NCI-H1092 treated with DMSO at 0.1 percent for 48 hours (cell line): ENCODE data around the gene B3GALT5.
A peak's percentile ranks its signal among the peaks of the same experiment; 100 is the strongest.

Experiments used
- DNase-seq: peaks from one replicate; lab custom pipeline; 2025; lab: John Stamatoyannopoulos, UW

Gene B3GALT5

GRCh38 chr21:39645331-39645730 lies 32.6 kb downstream of the B3GALT5 start:
- DNase-seq, result no peak

- no peak for DNase-seq
Measured at GRCh38 chr21:39647476-39647875, 34.7 kb downstream of the B3GALT5 start.

- no peak for DNase-seq
Measured at GRCh38 chr21:39648879-39649278, 36.1 kb downstream of the B3GALT5 start.

DNA sequence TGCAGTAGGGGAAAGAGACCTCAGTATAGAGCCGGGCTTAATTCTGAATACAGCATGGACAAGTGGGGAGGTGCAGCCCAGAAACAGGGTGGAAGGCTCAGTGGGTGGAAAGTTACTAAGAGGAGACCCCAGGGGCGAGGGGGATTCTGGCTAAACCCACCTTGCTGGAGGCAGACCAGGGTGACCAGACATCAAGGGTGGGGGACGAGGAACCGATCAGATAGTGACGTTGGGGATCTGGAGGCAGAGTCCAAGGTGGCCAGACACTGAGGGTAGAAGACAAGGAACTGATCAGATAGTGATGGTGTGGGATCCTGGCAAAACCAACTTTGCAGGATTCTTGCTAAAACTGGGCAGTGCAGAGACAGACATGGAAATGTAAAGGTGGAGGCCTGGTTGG lies 36.8 kb downstream of the B3GALT5 start:
- no peak for DNase-seq

DNA sequence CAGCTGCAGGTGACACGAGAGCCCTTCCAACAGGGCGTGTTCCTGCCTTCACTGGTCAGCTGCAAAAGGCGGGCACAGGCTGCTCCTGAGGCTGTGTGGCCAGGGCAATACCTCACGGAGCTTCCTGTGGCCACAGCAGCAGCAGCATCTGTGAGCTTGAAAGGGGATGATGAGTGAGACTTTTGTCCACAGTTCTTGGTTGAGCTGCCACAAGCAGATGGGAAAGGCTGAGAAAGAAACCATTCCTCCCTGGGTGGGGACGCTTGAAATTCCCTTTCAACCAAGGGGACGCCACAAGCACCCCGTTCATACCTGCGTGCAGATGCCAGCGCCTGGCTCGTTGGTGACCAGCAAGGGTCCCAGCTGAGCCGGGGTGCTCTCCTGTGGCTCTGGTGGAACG lies 37.6 kb downstream of the B3GALT5 start:
- no peak for DNase-seq

DNA sequence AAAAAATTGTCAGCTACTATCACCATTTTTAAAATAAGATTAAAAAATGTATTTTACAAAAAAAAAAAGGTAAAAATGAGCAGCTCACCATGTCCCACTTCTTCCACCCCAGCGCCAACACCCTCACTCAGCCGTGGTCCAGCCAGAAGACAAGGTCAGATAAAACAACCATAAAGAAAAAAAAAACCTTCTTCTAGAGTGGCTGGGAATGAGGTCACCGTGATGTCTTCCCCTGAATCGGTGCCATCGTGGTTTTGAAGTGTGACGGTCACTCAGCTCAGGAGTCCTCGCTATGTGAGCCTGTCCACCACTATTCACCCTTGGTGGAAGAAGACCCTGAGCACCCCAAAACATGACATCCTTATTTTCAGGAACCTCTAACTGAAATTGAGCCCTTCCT lies 38.1 kb downstream of the B3GALT5 start:
- DNase-seq, result no peak

DNA sequence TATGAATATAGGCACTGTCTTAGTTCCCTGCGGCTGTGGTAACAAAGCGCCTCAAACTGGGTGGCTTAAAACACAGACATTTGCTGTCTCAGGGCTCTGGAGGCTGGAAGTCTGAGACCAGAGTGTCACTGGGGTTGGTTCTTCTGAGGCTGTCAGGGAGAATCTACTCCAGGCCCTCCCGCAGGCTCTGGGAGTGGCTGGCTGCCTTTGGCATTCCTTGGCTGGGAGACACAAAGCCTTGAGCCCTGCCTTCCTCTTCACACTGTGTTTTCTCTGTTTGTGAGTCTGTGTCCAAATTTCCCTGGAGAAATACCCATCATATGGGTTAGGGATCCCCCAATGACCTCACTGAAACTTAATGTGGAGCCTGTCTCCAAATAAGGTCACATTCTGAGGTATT lies 38.5 kb downstream of the B3GALT5 start:
- DNase-seq, result no peak

- DNase-seq, result no peak
Measured at GRCh38 chr21:39654951-39655350, 42.2 kb downstream of the B3GALT5 start.

DNA sequence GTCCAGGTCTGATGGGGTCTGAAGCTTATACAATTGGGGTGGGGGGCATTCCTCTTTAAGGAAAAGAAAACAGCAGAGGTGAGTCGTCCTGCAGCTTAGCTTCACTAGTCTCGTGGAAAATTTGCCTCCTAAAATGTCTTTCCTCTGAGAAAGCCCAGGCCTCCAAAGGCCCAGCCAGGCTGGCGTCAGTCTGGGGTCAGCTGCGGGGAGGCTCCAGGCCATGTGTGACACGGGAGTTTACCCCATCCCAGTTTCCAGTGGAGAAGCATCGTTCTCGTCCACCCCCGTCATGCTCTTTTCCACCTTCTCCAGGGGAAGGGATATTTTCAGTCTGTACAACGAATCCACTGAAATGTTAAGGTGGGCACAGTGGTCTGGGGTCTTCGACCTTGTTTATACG lies 42.8 kb downstream of the B3GALT5 start:
- DNase-seq, result no peak

DNA sequence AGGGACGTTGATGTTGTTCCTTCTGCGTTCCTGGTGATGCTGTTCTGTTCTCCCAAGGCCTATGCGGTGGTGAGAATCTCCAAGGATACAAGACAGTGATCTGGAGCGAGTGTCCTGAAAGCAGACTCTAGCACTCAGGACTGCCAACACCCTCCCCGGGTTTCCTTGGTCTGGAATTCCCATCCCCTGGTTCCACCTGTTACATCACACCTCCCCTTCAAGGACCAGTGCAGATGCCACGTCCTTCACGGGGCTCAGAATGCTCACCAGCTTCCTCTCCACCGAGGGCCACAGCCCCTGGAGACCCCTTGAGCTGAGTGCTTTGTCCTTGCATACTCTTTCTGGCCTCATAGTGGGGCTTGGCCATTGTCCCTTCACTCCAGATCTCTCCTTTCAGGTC lies 43.5 kb downstream of the B3GALT5 start:
- no peak for DNase-seq

GRCh38 chr21:39657091-39657689 lies 44.5 kb downstream of the B3GALT5 start:
- no peak for DNase-seq

GRCh38 chr21:39658066-39658465 lies 45.3 kb downstream of the B3GALT5 start:
- DNase-seq, result no peak

DNA sequence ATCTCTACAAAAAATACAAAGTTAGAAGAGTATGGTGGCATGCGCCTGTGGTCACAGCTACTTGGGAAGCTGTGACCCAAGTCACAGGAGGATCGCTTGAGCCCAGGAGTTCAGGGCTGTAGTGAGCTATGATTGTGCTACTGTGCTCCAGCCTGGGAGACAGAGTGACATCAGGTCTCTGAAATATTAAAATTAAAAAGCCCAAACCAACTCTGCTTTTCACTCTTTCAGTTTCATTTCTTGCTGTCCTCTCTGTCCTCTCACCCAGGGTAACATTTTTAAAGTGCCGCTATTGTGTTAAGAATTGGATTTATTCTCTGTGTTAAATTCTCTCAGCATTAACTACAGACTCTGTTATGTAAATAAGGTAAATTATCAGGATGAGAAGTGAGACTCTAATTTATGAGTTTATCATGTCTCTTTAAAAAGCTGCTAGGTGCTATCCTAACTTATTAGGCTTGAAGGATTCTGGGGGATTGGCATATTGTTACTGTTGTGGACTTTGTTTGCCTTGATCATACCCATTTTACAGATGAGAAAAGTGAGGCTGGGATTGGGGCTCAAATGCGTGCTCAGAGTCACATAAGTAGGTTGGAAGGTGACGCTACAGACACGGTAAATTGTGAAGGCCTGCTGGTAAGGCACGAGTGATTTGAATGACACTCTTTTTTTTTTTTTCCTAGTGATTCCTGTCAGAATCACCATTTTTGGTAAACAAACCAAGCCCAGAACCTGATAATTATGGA lies 46.5 kb downstream of the B3GALT5 start:
- DNase-seq, result no peak

DNA sequence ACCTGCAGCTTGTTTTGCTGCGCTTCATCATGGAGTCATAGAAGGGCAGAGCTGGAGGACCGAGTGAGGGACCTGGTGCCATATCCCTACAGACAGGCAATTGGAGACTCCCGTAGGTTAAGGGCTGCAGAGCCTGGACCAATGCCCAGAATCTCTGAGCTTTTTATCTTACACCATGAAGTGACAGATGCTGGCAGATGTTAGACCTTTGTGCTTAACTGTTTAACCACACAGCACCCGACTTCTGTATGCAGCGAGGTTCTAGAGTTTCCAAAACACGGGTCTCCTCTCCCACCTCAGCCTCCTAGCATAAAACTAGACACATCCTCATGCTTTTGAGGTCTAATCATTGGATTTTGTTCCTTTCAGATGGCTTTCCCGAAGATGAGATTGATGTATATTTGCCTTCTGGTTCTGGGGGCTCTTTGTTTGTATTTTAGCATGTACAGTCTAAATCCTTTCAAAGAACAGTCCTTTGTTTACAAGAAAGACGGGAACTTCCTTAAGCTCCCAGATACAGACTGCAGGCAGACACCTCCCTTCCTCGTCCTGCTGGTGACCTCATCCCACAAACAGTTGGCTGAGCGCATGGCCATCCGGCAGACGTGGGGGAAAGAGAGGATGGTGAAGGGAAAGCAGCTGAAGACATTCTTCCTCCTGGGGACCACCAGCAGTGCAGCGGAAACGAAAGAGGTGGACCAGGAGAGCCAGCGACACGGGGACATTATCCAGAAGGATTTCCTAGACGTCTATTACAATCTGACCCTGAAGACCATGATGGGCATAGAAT lies 47.6 kb downstream of the B3GALT5 start:
- DNase-seq, result peak; percentile 97

GRCh38 chr21:39661121-39661520 lies 48.4 kb downstream of the B3GALT5 start:
- DNase-seq, result no peak

- no peak for DNase-seq
Measured at GRCh38 chr21:39661740-39662139, 49.0 kb downstream of the B3GALT5 start.

DNA sequence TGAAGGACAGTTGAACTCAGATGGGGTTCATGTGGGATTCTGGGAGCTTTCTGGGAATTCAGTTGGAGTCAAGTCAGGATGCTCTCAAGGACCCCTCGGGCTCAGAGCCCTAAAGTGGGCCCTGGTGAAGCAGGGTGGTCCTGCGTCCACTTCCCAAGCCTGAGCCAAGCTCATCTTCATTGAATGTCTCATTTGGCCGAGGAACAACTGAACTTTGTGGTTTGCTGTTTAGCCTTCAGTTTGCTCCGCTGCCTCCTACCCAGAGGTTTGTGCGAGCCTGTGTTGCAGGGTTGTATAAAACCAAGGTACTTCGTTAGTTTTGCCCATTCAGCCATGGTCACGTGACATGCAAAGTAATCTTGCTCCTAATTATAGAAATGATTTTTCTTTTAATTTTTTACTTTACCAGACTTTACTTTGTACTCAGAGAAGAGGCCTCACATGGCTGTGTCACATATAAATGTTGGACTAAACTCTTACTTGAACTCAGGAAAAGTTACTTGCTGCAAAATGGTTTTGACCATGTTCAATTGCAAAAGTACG lies 49.7 kb downstream of the B3GALT5 start:
- DNase-seq, result no peak

GRCh38 chr21:39663066-39663465 lies 50.3 kb downstream of the B3GALT5 start:
- no peak for DNase-seq

DNA sequence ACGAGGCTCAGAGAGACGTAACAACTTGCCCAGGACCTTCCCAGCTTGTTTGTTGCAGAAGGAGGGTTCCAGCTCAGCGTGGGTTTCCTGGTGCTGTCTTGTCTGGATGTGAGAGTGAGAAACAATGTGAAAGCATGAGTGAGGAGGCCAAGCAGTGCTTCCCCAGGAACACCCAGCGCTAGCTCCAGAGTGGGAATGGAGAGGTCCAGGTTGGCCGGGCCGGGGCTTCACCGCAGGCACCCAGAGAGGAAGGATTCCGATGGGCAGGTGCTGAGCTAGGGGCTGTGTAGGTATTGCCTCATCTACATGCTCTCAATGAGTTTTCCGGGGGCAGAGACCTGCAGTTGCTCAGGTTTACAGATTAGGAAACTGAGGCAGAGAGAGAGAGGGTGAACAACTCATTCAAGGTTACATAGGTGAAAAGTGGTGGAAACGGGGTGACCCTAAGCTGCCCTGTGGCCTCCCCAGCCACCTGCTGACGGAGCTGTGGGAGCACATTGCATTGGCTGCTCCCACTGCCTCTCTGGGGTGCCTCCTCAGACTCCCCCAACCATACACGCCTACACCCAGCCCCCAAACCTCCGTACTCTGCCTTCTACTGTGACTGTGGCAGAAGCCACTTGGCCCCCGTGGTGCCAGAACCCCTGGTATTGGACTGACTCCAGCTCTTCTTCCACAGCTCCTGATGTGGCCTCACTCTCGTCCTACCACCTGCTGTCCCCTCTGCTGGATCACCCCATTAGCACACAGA lies 51.2 kb downstream of the B3GALT5 start:
- DNase-seq, result no peak

DNA sequence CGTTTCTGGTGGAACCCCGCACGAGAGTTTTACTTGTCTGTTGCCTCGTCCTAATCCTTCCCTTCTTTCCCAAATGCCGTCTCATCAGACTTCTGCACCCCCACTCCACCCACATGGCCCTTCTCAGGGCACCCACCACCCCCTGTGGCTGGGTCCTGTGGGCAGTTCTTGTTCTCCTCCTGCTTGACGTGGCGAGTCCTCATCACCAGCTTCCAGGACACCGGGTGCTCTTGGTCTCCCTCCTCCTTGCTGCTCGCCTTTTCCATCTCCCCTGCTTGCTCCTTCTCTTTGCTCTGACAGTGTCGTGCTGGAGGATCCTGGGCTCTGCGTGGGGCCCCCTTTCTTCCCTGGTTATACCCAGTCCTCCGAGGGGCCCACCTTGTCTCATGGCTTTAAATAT lies 51.8 kb downstream of the B3GALT5 start:
- no peak for DNase-seq

DNA sequence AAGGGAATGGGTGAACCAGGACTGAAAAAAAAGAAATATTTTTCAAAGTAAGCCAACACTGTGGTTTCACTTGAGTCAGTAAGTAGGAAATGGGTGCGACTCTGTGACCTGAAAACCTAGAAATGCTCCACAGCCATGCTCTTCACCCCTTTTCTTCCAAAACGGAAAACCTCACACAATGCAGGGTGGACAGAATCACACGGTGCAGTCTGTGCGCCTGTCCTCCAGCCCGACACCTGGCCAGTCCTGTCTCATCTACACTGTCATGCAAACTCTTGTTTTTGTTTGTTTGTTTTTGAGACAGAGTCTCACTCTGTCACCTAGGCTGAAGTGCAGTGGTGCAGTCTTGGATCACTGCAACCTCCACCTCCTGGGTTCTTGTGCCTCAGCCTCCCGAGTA lies 53.3 kb downstream of the B3GALT5 start:
- DNase-seq, result no peak

DNA sequence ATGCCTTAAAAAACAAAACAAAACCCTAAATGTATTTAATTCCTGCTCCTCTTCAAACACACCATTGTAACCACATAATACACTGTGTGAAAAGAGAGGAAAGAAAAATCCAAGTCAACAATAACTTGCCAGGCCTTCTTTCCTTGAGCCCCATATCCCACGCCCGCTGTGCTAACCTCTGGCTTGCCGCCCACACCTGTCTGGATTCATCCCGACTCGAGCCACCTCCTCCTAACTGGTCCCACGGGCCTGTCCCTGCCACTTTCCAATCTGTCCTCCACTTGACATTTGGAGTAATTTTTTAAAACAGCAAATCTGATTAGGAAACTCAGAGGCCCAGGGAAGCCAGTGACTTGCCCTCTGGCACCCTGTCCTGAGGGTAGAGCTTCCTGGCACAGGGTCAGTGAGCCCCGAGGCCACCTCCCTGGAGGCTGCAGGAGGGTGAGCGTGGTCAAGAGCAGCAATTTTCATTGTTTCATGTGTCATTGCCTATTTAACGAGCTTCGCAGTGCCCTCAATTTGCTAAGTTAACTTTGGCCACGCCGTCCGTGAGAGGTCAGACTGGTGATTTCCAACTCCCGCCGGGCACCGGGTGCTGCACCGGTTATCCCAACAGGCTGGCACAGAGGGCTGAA lies 54.1 kb downstream of the B3GALT5 start:
- no peak for DNase-seq
